Erythroblast (primary cell): ENCODE results near the gene ZNF253.

Experiments used
- GATA1 ChIP-seq: IDR thresholded peaks from 2 replicates; pipeline ENCODE4 v1.6.1; 2011; ENCODE audit warnings: low read depth, mild to moderate bottlenecking, control low read depth, low read length, moderate library complexity
- POLR2A ChIP-seq: IDR thresholded peaks from 2 replicates; pipeline ENCODE4 v1.6.1; 2011; ENCODE audit warnings: mild to moderate bottlenecking, low read length

GRCh38 chr19:19866611-19867248 is 1.0 kb downstream of the ZNF253 start:
- no peak for TF ChIP-seq POLR2A
- no peak for TF ChIP-seq GATA1
